ENCODE results near the gene B4GALT1. TPM values are rescaled to one million over a fixed set of nuclear protein-coding genes. Genes with fewer than 3 reads are reported as not detected.

Gene B4GALT1
- total and polyA plus RNA-seq, 10 donors, result 18.1 to 111 (median 82.7) TPM

DNA sequence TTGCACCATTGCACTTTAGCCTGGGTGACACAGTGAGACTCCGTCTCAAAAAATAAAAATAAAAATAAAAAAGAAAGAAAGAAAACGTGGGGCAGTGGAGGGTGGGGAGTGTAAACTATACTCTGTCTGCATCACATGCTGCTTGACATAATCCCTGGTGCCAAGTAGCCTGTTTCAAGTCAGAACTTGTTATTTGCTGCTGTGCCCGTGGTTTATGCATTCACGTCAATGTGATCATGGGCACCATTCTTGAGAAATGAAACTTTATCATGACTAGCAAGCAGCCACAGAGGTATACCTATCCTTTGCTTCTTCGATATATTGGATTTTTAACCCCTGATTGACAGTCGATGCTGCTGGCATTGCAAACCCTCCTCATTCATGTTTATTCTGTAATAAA lies 86.6 kb downstream of the B4GALT1 start:
- no peak for DNase-seq
- H3K27ac ChIP-seq, result peak overlapping the region in 5 of 8 donors; percentile 48 to 66 (median 54)
- no peak overlapping the region for H3K4me3 ChIP-seq
- H3K9me3 ChIP-seq, result no peaks in the 10 kb centered on the region
- peaks cover 21 to 53% (median 43%) of the 10 kb centered on the region in 6 donors for H3K4me1 ChIP-seq
- intact Hi-C loops (cut with DNase I; ENCODE audit: low total_unique reads), result no loop called here
- H3K27me3 ChIP-seq (replicated peaks in 1 of 7), result no peaks in the 10 kb centered on the region
- WGBS, 5 donors, result 58 to 77% (median 63%) methylated on average over 6 of the region's 6 CpGs
- H3K36me3 ChIP-seq, result no peaks in the 10 kb centered on the region
- no peak for TF ChIP-seq POLR2A (IDR thresholded peaks at IDR 0.05)
- TF ChIP-seq, protein P1, sequence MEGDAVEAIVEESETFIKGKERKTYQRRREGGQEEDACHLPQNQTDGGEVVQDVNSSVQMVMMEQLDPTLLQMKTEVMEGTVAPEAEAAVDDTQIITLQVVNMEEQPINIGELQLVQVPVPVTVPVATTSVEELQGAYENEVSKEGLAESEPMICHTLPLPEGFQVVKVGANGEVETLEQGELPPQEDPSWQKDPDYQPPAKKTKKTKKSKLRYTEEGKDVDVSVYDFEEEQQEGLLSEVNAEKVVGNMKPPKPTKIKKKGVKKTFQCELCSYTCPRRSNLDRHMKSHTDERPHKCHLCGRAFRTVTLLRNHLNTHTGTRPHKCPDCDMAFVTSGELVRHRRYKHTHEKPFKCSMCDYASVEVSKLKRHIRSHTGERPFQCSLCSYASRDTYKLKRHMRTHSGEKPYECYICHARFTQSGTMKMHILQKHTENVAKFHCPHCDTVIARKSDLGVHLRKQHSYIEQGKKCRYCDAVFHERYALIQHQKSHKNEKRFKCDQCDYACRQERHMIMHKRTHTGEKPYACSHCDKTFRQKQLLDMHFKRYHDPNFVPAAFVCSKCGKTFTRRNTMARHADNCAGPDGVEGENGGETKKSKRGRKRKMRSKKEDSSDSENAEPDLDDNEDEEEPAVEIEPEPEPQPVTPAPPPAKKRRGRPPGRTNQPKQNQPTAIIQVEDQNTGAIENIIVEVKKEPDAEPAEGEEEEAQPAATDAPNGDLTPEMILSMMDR (IDR thresholded peaks at IDR 0.05 in 8 of 11, conservative IDR thresholded peaks at IDR 0.05 in 3 of 11), result no peak
- TF ChIP-seq POLR2AphosphoS5 (IDR thresholded peaks at IDR 0.05), result no peak

DNA sequence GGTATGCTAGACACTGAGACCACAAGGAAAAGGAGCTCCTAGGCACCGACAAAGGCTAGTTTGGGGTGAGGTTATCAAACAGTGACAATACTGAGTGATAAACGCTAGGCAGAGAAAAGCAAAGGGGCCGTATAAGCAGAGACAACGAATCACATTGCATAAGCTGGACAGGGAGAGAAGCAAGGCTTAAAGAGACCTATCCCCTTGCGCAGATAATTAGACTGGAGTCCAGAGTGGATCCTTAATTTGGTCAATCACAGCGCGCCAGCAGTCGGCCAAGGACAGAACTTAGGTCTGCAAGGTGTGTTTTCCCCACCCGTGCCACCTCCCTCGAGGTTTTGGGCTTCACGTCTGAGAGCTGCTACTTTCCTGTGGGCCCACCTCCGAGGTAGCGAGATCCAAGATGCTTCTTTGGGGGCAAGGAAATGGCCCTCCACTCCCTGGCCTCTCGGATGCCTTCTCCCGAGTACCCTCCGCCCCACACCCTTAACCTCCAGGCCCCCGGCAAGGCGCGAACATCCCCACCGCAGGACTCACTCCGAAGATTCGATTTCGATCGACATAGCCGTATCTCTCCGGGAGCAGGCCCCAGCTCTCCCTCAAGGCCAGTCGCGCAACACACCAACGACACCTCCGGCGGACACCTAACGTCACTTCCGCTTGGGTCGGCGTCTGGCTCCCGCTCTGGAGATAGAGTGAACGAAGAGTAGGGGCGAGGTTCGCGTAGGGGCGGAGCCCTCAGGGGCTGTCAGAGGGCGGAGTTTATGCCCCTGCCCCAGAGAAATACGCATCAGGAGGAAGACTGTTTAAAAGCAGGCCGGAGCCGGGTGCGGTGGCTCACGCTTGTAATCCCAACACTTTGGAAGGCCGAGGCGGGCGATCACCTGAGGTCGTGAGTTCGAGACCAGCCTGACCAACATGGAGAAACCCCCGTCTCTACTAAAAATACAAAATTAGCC lies 90.8 kb downstream of the B4GALT1 start, which contains the start of gene SMU1:
Gene SMU1 (minus strand): TSS at position 629 of the 959 bp plus-strand sequence. CDS start 66 bp downstream, at position 563.
- peak within 1 kb of the TSS; percentile 42 to 76 (median 68) for H3K4me3 ChIP-seq
- TF ChIP-seq POLR2A (IDR thresholded peaks at IDR 0.05) (peak in 2 of 3 donors; percentile 50 to 91), POLR2AphosphoS5 (IDR thresholded peaks at IDR 0.05) (peak; percentile 97 to 98 (median 97))
- TF ChIP-seq, protein P1 (IDR thresholded peaks at IDR 0.05 in 8 of 11, conservative IDR thresholded peaks at IDR 0.05 in 3 of 11), result peak in 2 of 11 experiments; percentile 16 to 39
- intact Hi-C loops (cut with DNase I; ENCODE audit: low total_unique reads), result loop anchor here (5.0 kb wide), 1 partner anchor 91 kb away; the partner anchor contains the start of gene B4GALT1
- peaks cover 0 to 36% (median 26%) of the 10 kb centered on the region in 6 donors for H3K36me3 ChIP-seq
- peak within 1 kb of the TSS; percentile 64 to 97 (median 93) for H3K27ac ChIP-seq
- no peaks in the 10 kb centered on the region for H3K27me3 ChIP-seq (replicated peaks in 1 of 7)
- 0 to 1% (median 1%) methylated on average over 46 to 53 of the region's 53 CpGs for WGBS, 5 donors
- no peaks in the 10 kb centered on the region for H3K9me3 ChIP-seq
- H3K4me1 ChIP-seq, result peaks cover 17 to 72% (median 51%) of the 10 kb centered on the region in 6 donors
- peak; percentile 99 for DNase-seq

DNA sequence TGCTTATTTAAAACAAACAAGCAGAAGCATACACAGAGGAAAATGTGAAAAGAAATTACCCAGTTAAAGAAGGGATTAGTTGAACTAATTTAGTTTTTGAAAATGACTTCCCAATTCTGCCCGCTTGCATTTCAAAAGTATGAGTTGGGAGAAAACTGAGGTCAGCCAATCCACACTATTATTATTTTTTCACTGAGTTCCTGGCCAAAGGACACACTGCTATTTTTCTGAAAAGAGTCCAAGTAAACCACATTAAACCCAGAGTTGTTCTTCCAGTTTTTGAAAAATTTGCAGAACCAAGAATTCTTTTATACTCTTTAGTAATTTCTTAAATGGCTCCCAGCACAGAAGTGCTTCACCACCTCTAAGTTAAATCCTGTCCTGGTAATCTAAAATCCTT lies 98.1 kb downstream of the B4GALT1 start:
- Histone ChIP-seq H3K4me1 (peaks cover 0 to 66% (median 22%) of the 10 kb centered on the region in 6 donors), H3K4me3 (no peak overlapping the region), H3K36me3 (peaks cover 2 to 100% (median 92%) of the 10 kb centered on the region in 6 donors), H3K9me3 (no peaks in the 10 kb centered on the region), H3K27me3 (replicated peaks in 1 of 7) (no peaks in the 10 kb centered on the region), H3K27ac (no peak overlapping the region)
- no peak for TF ChIP-seq POLR2AphosphoS5 (IDR thresholded peaks at IDR 0.05)
- TF ChIP-seq, protein P1 (IDR thresholded peaks at IDR 0.05 in 8 of 11, conservative IDR thresholded peaks at IDR 0.05 in 3 of 11), result no peak
- TF ChIP-seq POLR2A (IDR thresholded peaks at IDR 0.05), result no peak
- WGBS, 5 donors, result 83 to 97% (median 90%) methylated on average over 1 of the region's 1 CpG
- DNase-seq, result no peak
- intact Hi-C loops (cut with DNase I; ENCODE audit: low total_unique reads), result no loop called here

Data from spleen (tissue), 11 donors.